Measurements from ENCODE around the gene RCAN2. TPM values are rescaled to one million over a fixed set of nuclear protein-coding genes. Genes with fewer than 3 reads are reported as not detected.

Gene RCAN2
- total and polyA plus RNA-seq, 9 of the 15 experiments (the other 6 are each of a cell fraction or from before 2014, with no cell fraction given), result 0.04 TPM; not detected in 8

DNA sequence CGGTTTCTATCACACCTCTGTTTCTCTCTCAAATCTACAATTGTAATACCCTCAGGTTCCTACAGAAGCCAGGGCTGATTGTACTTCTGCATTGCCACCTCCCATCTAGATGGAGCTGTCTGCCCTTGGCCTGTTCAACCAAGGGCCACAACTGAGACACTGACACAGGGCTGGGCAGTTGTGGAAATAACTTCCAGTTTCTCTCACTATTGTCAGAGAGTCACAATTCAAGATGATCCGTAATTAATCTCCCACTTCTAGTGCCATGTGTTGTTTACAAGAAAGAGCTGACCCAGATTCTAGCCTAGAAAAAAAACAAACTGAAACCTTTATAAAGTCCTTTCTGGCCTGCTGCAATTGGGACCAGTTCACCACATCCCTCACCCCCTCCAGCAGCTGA, 22.2 kb downstream of the RCAN2 start (continued):
- no peak for TF ChIP-seq ZBTB5 (IDR thresholded peaks at IDR 0.05)
- TF ChIP-seq ZBTB8A (IDR thresholded peaks at IDR 0.05; ENCODE audit: partially characterized antibody), result no peak
- TF ChIP-seq IFI16 (CRISPR knock-in tag; IDR thresholded peaks at IDR 0.05), result no peak

DNA sequence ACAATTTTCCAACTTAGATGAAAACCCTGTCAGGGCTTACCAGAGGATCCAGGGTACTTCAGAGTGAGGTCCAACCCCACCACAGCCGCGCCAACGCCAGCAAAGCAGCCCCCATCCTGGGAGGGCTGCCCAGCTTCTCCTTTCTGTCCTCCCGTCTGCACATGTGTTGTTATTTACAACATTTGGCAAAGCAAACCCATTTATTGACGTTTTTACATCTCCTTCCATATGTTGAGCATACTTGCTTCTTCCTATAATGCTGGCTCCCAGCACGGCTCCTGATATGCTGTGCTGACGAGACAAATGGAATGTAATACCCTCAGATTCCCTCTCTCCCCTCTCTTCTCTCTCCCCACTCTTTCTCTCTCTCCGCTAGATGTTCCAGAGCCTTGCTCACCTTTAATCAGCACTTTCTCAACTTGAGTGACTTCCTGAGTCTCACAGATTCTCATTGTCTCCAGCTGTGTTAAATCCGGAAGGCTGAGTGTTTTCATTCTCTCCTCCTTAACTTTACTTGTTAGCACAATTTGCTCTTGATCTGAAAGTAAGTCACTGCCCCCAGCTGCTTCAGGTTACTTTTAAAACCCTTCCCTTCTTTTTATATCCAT, 22.7 kb downstream of the RCAN2 start:
- Histone ChIP-seq H3K27ac (ENCODE audit: extremely low read depth, low read depth, low read length) (no peak overlapping the region), H3K36me3 (ENCODE audit: control insufficient read depth, insufficient read depth, low read length) (no peaks in the 10 kb centered on the region), H3K4me1 (replicated peaks in 1 of 2; ENCODE audit: control insufficient read depth in 2 of 2, insufficient read depth in 2 of 2, low read length in 2 of 2) (no peaks in the 10 kb centered on the region), H3K9me3 (replicated peaks; ENCODE audit: control insufficient read depth, insufficient read depth, low read depth, low read length) (no peaks in the 10 kb centered on the region), H3K9ac (ENCODE audit: insufficient read depth in 1 of 2, low read depth in 2 of 2, low read length in 2 of 2) (no peak overlapping the region), H3K79me2 (ENCODE audit: control insufficient read depth, insufficient read depth, low read length) (no peaks in the 10 kb centered on the region), H4K20me1 (replicated peaks; ENCODE audit: control insufficient read depth, insufficient read depth, low read length) (no peaks in the 10 kb centered on the region), H3K27me3 (ENCODE audit: control insufficient read depth in 2 of 2, insufficient read depth in 2 of 2, low read length in 2 of 2) (no peaks in the 10 kb centered on the region), H3K4me2 (ENCODE audit: insufficient read depth, low read length) (no peak overlapping the region), H3K4me3 (no peak overlapping the region), H3K9me1 (ENCODE audit: control insufficient read depth, insufficient read depth, low read length) (no peaks in the 10 kb centered on the region), H2AFZ (ENCODE audit: low read depth, low read length) (no peak overlapping the region)
- CTCF ChIA-PET (ENCODE audit: low intra/inter-chr PET ratio), result no interaction called here
- DNase-seq (ENCODE audit: extremely low read depth in 1 of 4, low spot score in 3 of 4) (no peak), ATAC-seq (no peak), FAIRE-seq (no peak)
- no TSS peak for BruUV-seq (replicated peaks)
- in situ Hi-C loops (cut with MboI) (no loop called here), intact Hi-C loops (cut with micrococcal nuclease) (no loop called here)
- WGBS (ENCODE audit: insufficient coverage, low coverage, missing lambda C conversion rate), result 0% methylated on average over 9 of the region's 9 CpGs
- POLR2A ChIA-PET, result no interaction called here
- no peak for TF ChIP-seq ZFP36 (IDR thresholded peaks at IDR 0.05; ENCODE audit: low read depth, low read length, partially characterized antibody)
- no peak for TF ChIP-seq TCF3 (CRISPR knock-in tag; IDR thresholded peaks at IDR 0.05)
- no peak for TF ChIP-seq CHD4 (IDR thresholded peaks at IDR 0.05; ENCODE audit: insufficient read depth, insufficient replicate concordance, low read depth, low read length, poor library complexity, severe bottlenecking)
- no peak for TF ChIP-seq MCM7 (IDR thresholded peaks at IDR 0.05)
- TF ChIP-seq KDM5B (IDR thresholded peaks at IDR 0.05; ENCODE audit: insufficient replicate concordance, low read depth, low read length), result no peak
- no peak for TF ChIP-seq GATAD2A (IDR thresholded peaks at IDR 0.05)
- TF ChIP-seq PHTF2 (CRISPR knock-in tag; IDR thresholded peaks at IDR 0.05), result no peak
- TF ChIP-seq ARID1B (IDR thresholded peaks at IDR 0.05), result no peak
- TF ChIP-seq KLF6 (CRISPR knock-in tag; IDR thresholded peaks at IDR 0.05; ENCODE audit: borderline replicate concordance), result no peak
- no peak for TF ChIP-seq GABPB2 (CRISPR knock-in tag; conservative IDR thresholded peaks at IDR 0.05)
- TF ChIP-seq SMARCB1 (IDR thresholded peaks at IDR 0.05; ENCODE audit: insufficient read length, low read depth), result no peak
- TF ChIP-seq SAFB (IDR thresholded peaks at IDR 0.05; ENCODE audit: borderline replicate concordance, low read depth, low read length), result no peak
- TF ChIP-seq HNRNPK (IDR thresholded peaks at IDR 0.05; ENCODE audit: low read depth, low read length, poor library complexity, severe bottlenecking), result no peak
- TF ChIP-seq ZNF41 (CRISPR knock-in tag; conservative IDR thresholded peaks at IDR 0.05), result no peak
- TF ChIP-seq ZBED1 (IDR thresholded peaks at IDR 0.05), result no peak
- TF ChIP-seq CHAMP1 (IDR thresholded peaks at IDR 0.05), result no peak
- no peak for TF ChIP-seq DPF2 (IDR thresholded peaks at IDR 0.05)

Data from K562 (cell line).